Glutamatergic neuron (in vitro differentiated cells): Measurements from ENCODE around the gene MINPP1. TPM values are rescaled to one million over a fixed set of nuclear protein-coding genes. Genes with fewer than 3 reads are reported as not detected.

Experiments
- DNase-seq: peaks from one replicate; pipeline ENCODE4 v3.0.0; 2022
- H3K27ac Mint-ChIP-seq: one replicate; pipeline ENCODE4 v1.8.0; 2020; ENCODE audit warnings: mild to moderate bottlenecking, mixed read lengths, inconsistent platforms; ENCODE audit not compliant: unreplicated experiment
- H3K27me3 Mint-ChIP-seq: one replicate; pipeline ENCODE4 v1.8.0; 2020; ENCODE audit warnings: mild to moderate bottlenecking, moderate library complexity, mixed read lengths, inconsistent platforms; ENCODE audit not compliant: unreplicated experiment
- H3K36me3 Mint-ChIP-seq: one replicate; pipeline ENCODE4 v1.8.0; 2020; ENCODE audit warnings: mild to moderate bottlenecking, mixed read lengths, inconsistent platforms; ENCODE audit not compliant: unreplicated experiment
- H3K4me1 Mint-ChIP-seq: one replicate; pipeline ENCODE4 v1.8.0; 2020; ENCODE audit warnings: mild to moderate bottlenecking, low read depth, mixed read lengths, inconsistent platforms; ENCODE audit not compliant: unreplicated experiment
- H3K4me3 Mint-ChIP-seq: one replicate; pipeline ENCODE4 v1.8.0; 2020; ENCODE audit warnings: mild to moderate bottlenecking, mixed read lengths, inconsistent platforms; ENCODE audit not compliant: unreplicated experiment
- H3K9me3 Mint-ChIP-seq: one replicate; pipeline ENCODE4 v1.8.0; 2020; ENCODE audit warnings: mild to moderate bottlenecking, moderate library complexity, mixed read lengths, inconsistent platforms; ENCODE audit not compliant: unreplicated experiment
- CTCF ChIP-seq: fragments of 200-600 bp; sonication (generic); IDR thresholded peaks from one replicate; pipeline ENCODE4 v1.5.0; 2021; ENCODE audit not compliant: partially characterized antibody, unreplicated experiment
- microRNA-seq: library from miRNA; unstranded; fragments of <30 nt; microRNA quantifications from one replicate; pipeline ENCODE4, GENCODE V29; 2020; ENCODE audit not compliant: unreplicated experiment
- total RNA-seq: library from RNA; stranded (reverse); fragmentation: NEBNext Ultra II Directional; extraction: Animal tissue kit (Norgen Biotek cat#: 25700); gene quantifications from one replicate; pipeline ENCODE4 v1.2.1, GENCODE V29; 2021; ENCODE audit not compliant: unreplicated experiment

MINPP1 gene
- total RNA-seq, 1 donor from 2014 or later, result 27.2 TPM

DNA sequence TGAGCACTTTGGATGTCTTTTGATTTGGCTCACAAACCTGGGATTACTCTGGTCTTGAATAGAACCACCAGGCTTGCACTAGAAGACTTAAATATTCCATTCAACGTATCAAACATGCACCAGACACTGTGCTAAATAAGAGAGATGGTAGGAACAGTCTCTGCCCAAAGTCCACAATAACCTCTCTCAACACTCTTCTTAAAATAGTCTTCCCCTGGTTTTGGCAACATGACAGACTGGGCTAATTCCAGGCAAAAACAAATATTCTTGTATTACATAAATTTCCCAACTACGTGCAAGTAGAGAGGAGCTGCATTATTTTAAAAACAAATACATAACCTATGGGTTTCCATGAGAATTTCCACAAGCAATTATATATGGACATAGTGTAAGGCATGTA, 90.2 kb downstream of the MINPP1 start:
- no peaks in the 10 kb centered on the region for H3K27me3 Mint-ChIP-seq
- H3K4me1 Mint-ChIP-seq, result no peaks in the 10 kb centered on the region
- no peaks in the 10 kb centered on the region for H3K36me3 Mint-ChIP-seq
- no peak for DNase-seq
- no peak for TF ChIP-seq CTCF
- no peak overlapping the region for H3K27ac Mint-ChIP-seq
- H3K9me3 Mint-ChIP-seq, result no peaks in the 10 kb centered on the region
- no peak overlapping the region for H3K4me3 Mint-ChIP-seq

DNA sequence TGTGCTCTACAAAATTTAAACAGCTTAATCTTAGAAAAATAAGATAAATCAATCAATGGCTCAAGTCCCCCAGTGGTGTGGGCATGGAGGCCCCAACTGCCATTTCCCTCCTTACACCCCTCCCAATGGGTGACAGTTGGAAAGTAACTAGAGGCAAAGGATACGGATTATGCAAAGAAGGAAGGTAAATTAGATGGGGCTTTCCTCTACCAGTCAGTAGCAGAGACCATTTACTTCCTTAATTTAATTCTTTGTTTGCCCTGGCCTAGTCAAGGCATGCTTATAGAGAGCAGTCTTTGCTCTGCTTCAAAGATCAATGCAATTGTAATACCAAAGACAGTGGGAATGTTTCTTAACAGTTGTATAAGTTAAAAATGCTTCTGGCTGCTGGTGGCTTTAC, 91.7 kb downstream of the MINPP1 start:
- no peaks in the 10 kb centered on the region for H3K27me3 Mint-ChIP-seq
- no peaks in the 10 kb centered on the region for H3K36me3 Mint-ChIP-seq
- H3K4me1 Mint-ChIP-seq, result no peaks in the 10 kb centered on the region
- DNase-seq, result no peak
- TF ChIP-seq CTCF, result no peak
- H3K4me3 Mint-ChIP-seq, result no peak overlapping the region
- H3K27ac Mint-ChIP-seq, result no peak overlapping the region
- H3K9me3 Mint-ChIP-seq, result no peaks in the 10 kb centered on the region

- Mint-ChIP-seq H3K27me3 (no peaks in the 10 kb centered on the region), H3K27ac (no peak overlapping the region), H3K36me3 (no peaks in the 10 kb centered on the region), H3K4me1 (no peaks in the 10 kb centered on the region), H3K4me3 (no peak overlapping the region), H3K9me3 (no peaks in the 10 kb centered on the region)
- no peak for TF ChIP-seq CTCF
- DNase-seq, result no peak
Measured at GRCh38 chr10:87598700-87599099, 94.0 kb downstream of the MINPP1 start.

- no peak for DNase-seq
- TF ChIP-seq CTCF, result no peak
- no peak overlapping the region for H3K27ac Mint-ChIP-seq
- no peaks in the 10 kb centered on the region for H3K36me3 Mint-ChIP-seq
- no peaks in the 10 kb centered on the region for H3K9me3 Mint-ChIP-seq
- no peaks in the 10 kb centered on the region for H3K4me1 Mint-ChIP-seq
- H3K4me3 Mint-ChIP-seq, result no peak overlapping the region
- peaks cover 1% of the 10 kb centered on the region for H3K27me3 Mint-ChIP-seq
Measured at GRCh38 chr10:87600581-87600980, 95.9 kb downstream of the MINPP1 start.

Small RNA genes lying within 50 kb of the gene (microRNA-seq; reads per million reads assigned to microRNA genes)
- gene MIR4678, result not detected

Other genes starting within 250 kb of the MINPP1 start
- gene NUTM2D, start 147.1 kb upstream of the MINPP1 start, total RNA-seq, result 11.3 TPM
- gene PAPSS2, start 155.0 kb downstream of the MINPP1 start, total RNA-seq, result 4.7 TPM